Measurements from ENCODE around the gene TULP4. TPM values are rescaled to one million over a fixed set of nuclear protein-coding genes. Genes with fewer than 3 reads are reported as not detected.

TULP4 gene
- total and polyA plus RNA-seq, 2 of the 8 experiments (the other 6 are each of a cell fraction or from before 2014, with no cell fraction given), result 7.7 to 51.6 TPM

- H3K9me3 ChIP-seq (ENCODE audit: insufficient read depth in 2 of 2, low read depth in 1 of 2, low read length in 1 of 2), result no peaks in the 10 kb centered on the region; a peak in 1 of 4 replicates
- no peak for DNase-seq (ENCODE audit: low read depth in 1 of 2, low spot score in 2 of 2)
- H2BK20ac ChIP-seq (ENCODE audit: low read length), result no peak overlapping the region
- H3K56ac ChIP-seq (replicated peaks; ENCODE audit: insufficient read length, low read depth, low read length), result no peak overlapping the region
- H2BK15ac ChIP-seq (ENCODE audit: low read length), result no peak overlapping the region
- no peak overlapping the region for H3K4ac ChIP-seq (replicated peaks; ENCODE audit: insufficient read length, low read depth, low read length)
- H2BK12ac ChIP-seq (ENCODE audit: low read depth, low read length), result no peak overlapping the region
- H3K36me3 ChIP-seq (ENCODE audit: control insufficient read depth in 2 of 4, insufficient read depth in 4 of 4, low read length in 3 of 4), result no peaks in the 10 kb centered on the region; a peak in 2 of 8 replicates
- no peak overlapping the region for H4K8ac ChIP-seq (ENCODE audit: extremely low read depth, insufficient read depth, low read length)
- H3K27me3 ChIP-seq (replicated peaks in 1 of 4; ENCODE audit: control insufficient read depth in 3 of 4, extremely low read depth in 1 of 4, insufficient read depth in 3 of 4, low read length in 3 of 4), result no peaks in the 10 kb centered on the region
- no peak for FAIRE-seq
- CTCF ChIA-PET (ENCODE audit: partially characterized antibody), result interaction anchor here (0.9 to 1.9 kb wide), 4 partner anchors 50 to 265 kb away, joined by 3 to 5 read pairs (median 4); no protein-coding TSS in a partner anchor
- H3K4me2 ChIP-seq (ENCODE audit: insufficient read depth in 1 of 2, low read depth in 2 of 2, low read length in 2 of 2), result no peak overlapping the region
- no peak overlapping the region for H2BK5ac ChIP-seq (ENCODE audit: low read depth, low read length)
- no peak overlapping the region for H2AFZ ChIP-seq (ENCODE audit: low read length)
- no peak overlapping the region for H3K27ac ChIP-seq (ENCODE audit: low read depth, low read length)
- no peak overlapping the region for H4K91ac ChIP-seq (replicated peaks; ENCODE audit: insufficient read length, low read length)
- 93% methylated on average over 2 of the region's 2 CpGs; no CpG with 5 or more reads in 1 of the 2 experiments for WGBS, 2 experiments (ENCODE audit: extremely low coverage in 1 of 2, insufficient coverage in 1 of 2, insufficient read length in 1 of 2, insufficient replicate concordance in 2 of 2, low coverage in 1 of 2, low lambda C conversion rate in 2 of 2, missing lambda C conversion rate in 1 of 2)
- H3K23ac ChIP-seq (ENCODE audit: insufficient read length), result no peak overlapping the region
- no peak overlapping the region for H4K5ac ChIP-seq (ENCODE audit: insufficient read length, low read depth, low read length)
- H3K79me1 ChIP-seq (ENCODE audit: low read depth, low read length), result no peaks in the 10 kb centered on the region
- no peak overlapping the region for H2BK120ac ChIP-seq (replicated peaks; ENCODE audit: low read depth, low read length)
- no peaks in the 10 kb centered on the region for H3K79me2 ChIP-seq (ENCODE audit: control insufficient read depth in 1 of 2, insufficient read depth in 2 of 2, low read length in 2 of 2)
- no peak overlapping the region for H3K14ac ChIP-seq (ENCODE audit: insufficient read length)
- H3K23me2 ChIP-seq (ENCODE audit: low read depth, low read length), result no peaks in the 10 kb centered on the region
- H3K4me1 ChIP-seq (replicated peaks in 1 of 4; ENCODE audit: control insufficient read depth in 3 of 4, insufficient read depth in 4 of 4, low read length in 3 of 4), result no peaks in the 10 kb centered on the region
- H4K20me1 ChIP-seq (replicated peaks in 1 of 2; ENCODE audit: control insufficient read depth in 1 of 2, insufficient read depth in 2 of 2, low read length in 2 of 2), result no peaks in the 10 kb centered on the region
- H2AK5ac ChIP-seq (ENCODE audit: low read depth, low read length), result no peak overlapping the region
- H3K9ac ChIP-seq (replicated peaks in 1 of 4; ENCODE audit: extremely low read depth in 1 of 4, low read depth in 3 of 4, low read length in 3 of 4), result no peak overlapping the region
- POLR2A ChIA-PET (ENCODE audit: partially characterized antibody), result no interaction called here
- H3K4me3 ChIP-seq (ENCODE audit: extremely low read depth in 1 of 4, insufficient read depth in 2 of 4, low read depth in 3 of 4, low read length in 4 of 4), result no peak overlapping the region
- no peak overlapping the region for H3K18ac ChIP-seq (ENCODE audit: extremely low read depth, low read length)
- TF ChIP-seq CBX8 (IDR thresholded peaks at IDR 0.05; ENCODE audit: borderline replicate concordance, low read depth, low read length) (no peak), POLR2AphosphoS5 (IDR thresholded peaks at IDR 0.05; ENCODE audit: low read depth, low read length) (no peak), PHF8 (conservative IDR thresholded peaks at IDR 0.05; ENCODE audit: low read depth, low read length) (no peak), GTF2F1 (IDR thresholded peaks at IDR 0.05; ENCODE audit: borderline replicate concordance, low read depth, low read length) (no peak), SP4 (IDR thresholded peaks at IDR 0.05; ENCODE audit: low read length) (no peak), KDM5A (IDR thresholded peaks at IDR 0.05; ENCODE audit: low read length) (no peak), RNF2 (IDR thresholded peaks at IDR 0.05; ENCODE audit: borderline replicate concordance, low read depth, low read length, missing control alignments, poor library complexity, severe bottlenecking) (no peak), CEBPB (IDR thresholded peaks at IDR 0.05; ENCODE audit: low read depth, low read length) (no peak), BCL11A (IDR thresholded peaks at IDR 0.05; ENCODE audit: low read depth in 2 of 2, low read length in 2 of 2) (no peak), SIRT6 (IDR thresholded peaks at IDR 0.05; ENCODE audit: low read length) (no peak), YY1 (IDR thresholded peaks at IDR 0.05; ENCODE audit: low read depth, low read length) (no peak), RBBP5 (IDR thresholded peaks at IDR 0.05; ENCODE audit: borderline replicate concordance, low read depth, low read length) (no peak), JUND (IDR thresholded peaks at IDR 0.05; ENCODE audit: low read length) (no peak), KDM4A (IDR thresholded peaks at IDR 0.05; ENCODE audit: low read depth, low read length, severe bottlenecking) (no peak), ZNF274 (IDR thresholded peaks at IDR 0.05; ENCODE audit: borderline replicate concordance, extremely low read depth, low read length) (no peak)
These were observed 107.2 kb downstream of the TULP4 start for GRCh38 chr6:158419339-158419909.
